ENCODE data around the gene VGF.
"Not testable (repeated sequence)": the region's sequence is repeated elsewhere in the genome, so short reads cannot be mapped to it uniquely, and the experiment has no call there.

Gene VGF

DNA sequence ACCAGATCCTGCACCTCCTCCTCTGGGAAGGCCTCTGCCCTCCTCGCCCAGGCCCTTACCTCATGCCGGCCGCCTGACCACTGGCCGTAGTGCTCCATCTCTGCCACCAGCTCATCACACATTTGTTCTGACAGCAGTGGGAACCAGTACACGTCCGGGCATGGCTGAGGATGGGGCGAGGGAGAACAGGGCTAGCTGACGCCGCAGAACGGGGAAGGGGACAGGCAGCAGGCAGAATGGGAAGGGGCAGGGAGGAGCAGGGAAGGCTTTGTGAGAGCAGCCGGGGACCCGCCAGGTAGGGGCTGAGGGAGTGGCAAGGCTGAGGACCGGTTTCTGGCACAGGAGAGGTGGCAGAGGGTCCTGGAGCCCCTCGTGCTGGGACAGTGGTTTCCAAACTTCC, 43.4 kb upstream of the VGF start:
- peaks cover 3% of the 10 kb centered on the region for H3K36me3 ChIP-seq (replicated peaks; ENCODE audit: low read depth, low read length)
- H3K4me2 ChIP-seq (ENCODE audit: low read length), result no peak overlapping the region
- H3K27ac ChIP-seq (ENCODE audit: low read length), result no peak overlapping the region
- no peaks in the 10 kb centered on the region for H3K4me1 ChIP-seq (ENCODE audit: low read length)
- no peak overlapping the region for H3K4me3 ChIP-seq (ENCODE audit: low read length)
- no peaks in the 10 kb centered on the region for H3K9me3 ChIP-seq (ENCODE audit: insufficient read depth, low read length)
- H4K20me1 ChIP-seq (ENCODE audit: insufficient read depth, low read length), result no peaks in the 10 kb centered on the region
- H3K79me2 ChIP-seq (ENCODE audit: low read length), result no peaks in the 10 kb centered on the region
- TF ChIP-seq, protein P1, sequence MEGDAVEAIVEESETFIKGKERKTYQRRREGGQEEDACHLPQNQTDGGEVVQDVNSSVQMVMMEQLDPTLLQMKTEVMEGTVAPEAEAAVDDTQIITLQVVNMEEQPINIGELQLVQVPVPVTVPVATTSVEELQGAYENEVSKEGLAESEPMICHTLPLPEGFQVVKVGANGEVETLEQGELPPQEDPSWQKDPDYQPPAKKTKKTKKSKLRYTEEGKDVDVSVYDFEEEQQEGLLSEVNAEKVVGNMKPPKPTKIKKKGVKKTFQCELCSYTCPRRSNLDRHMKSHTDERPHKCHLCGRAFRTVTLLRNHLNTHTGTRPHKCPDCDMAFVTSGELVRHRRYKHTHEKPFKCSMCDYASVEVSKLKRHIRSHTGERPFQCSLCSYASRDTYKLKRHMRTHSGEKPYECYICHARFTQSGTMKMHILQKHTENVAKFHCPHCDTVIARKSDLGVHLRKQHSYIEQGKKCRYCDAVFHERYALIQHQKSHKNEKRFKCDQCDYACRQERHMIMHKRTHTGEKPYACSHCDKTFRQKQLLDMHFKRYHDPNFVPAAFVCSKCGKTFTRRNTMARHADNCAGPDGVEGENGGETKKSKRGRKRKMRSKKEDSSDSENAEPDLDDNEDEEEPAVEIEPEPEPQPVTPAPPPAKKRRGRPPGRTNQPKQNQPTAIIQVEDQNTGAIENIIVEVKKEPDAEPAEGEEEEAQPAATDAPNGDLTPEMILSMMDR (IDR thresholded peaks at IDR 0.05; ENCODE audit: low read depth, low read length), result no peak
- TF ChIP-seq EZH2phosphoT487 (IDR thresholded peaks at IDR 0.05; ENCODE audit: low read depth), result no peak
- H3K9ac ChIP-seq (ENCODE audit: low read length), result no peak overlapping the region
- no peaks in the 10 kb centered on the region for H3K27me3 ChIP-seq (ENCODE audit: low read depth, low read length)
- no peak overlapping the region for H2AFZ ChIP-seq (ENCODE audit: low read depth, low read length)

DNA sequence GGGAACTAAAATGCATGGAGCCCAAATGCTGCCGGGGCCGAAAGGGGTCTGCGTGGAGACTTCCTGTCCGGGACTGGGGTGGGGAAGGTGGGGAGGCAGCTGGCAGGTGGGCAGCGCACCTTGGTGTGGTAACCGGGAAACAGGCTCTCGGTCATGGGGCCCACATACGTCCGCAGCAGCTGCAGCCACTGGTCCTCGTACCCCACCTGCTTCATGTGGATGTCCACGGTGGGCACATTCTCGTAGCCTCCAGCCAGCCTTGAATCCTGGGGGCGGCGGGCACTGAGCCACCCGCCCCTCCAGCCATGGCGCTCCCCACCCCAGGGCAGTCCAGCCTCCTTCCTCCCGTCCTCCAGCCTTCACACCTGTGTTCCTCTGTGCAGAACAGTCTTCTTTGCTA, 42.1 kb upstream of the VGF start:
- Histone ChIP-seq H3K79me2 (ENCODE audit: low read length) (no peaks in the 10 kb centered on the region), H3K27me3 (ENCODE audit: low read depth, low read length) (no peaks in the 10 kb centered on the region), H3K4me2 (ENCODE audit: low read length) (no peak overlapping the region), H4K20me1 (ENCODE audit: insufficient read depth, low read length) (no peaks in the 10 kb centered on the region), H3K27ac (ENCODE audit: low read length) (no peak overlapping the region), H3K4me3 (ENCODE audit: low read length) (no peak overlapping the region), H3K9me3 (ENCODE audit: insufficient read depth, low read length) (no peaks in the 10 kb centered on the region), H2AFZ (ENCODE audit: low read depth, low read length) (no peak overlapping the region), H3K4me1 (ENCODE audit: low read length) (no peaks in the 10 kb centered on the region), H3K9ac (ENCODE audit: low read length) (no peak overlapping the region), H3K36me3 (replicated peaks; ENCODE audit: low read depth, low read length) (peaks cover 3% of the 10 kb centered on the region)
- no peak for TF ChIP-seq EZH2phosphoT487 (IDR thresholded peaks at IDR 0.05; ENCODE audit: low read depth)
- TF ChIP-seq, protein P1 (IDR thresholded peaks at IDR 0.05; ENCODE audit: low read depth, low read length), result no peak

DNA sequence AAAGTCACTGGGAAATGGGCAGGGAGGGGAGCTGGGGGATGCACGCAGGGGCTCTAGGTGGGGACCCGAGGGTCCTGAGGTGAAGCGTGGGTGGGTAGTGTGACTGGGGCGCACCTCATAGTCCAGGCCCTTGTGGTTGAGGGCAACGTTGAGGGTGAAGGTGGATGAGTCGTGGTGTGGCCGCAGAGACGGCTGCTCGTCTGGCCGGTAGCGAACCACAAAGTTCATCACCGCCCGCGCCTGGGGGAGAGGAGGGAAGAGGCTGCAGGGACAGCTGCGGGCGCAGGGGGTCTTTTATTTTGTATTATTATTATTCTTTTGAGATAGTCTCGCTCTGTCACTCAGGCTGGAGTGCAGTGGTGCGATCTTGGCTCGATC, 41.3 kb upstream of the VGF start:
- Histone ChIP-seq H3K27me3 (ENCODE audit: low read depth, low read length) (no peaks in the 10 kb centered on the region), H3K9ac (ENCODE audit: low read length) (no peak overlapping the region), H3K4me2 (ENCODE audit: low read length) (no peak overlapping the region), H4K20me1 (ENCODE audit: insufficient read depth, low read length) (no peaks in the 10 kb centered on the region), H3K4me3 (ENCODE audit: low read length) (no peak overlapping the region), H3K4me1 (ENCODE audit: low read length) (no peaks in the 10 kb centered on the region), H3K9me3 (ENCODE audit: insufficient read depth, low read length) (no peaks in the 10 kb centered on the region), H3K36me3 (replicated peaks; ENCODE audit: low read depth, low read length) (no peaks in the 10 kb centered on the region), H2AFZ (ENCODE audit: low read depth, low read length) (no peak overlapping the region), H3K79me2 (ENCODE audit: low read length) (no peaks in the 10 kb centered on the region), H3K27ac (ENCODE audit: low read length) (no peak overlapping the region)
- TF ChIP-seq, protein P1 (IDR thresholded peaks at IDR 0.05; ENCODE audit: low read depth, low read length), result no peak
- TF ChIP-seq EZH2phosphoT487 (IDR thresholded peaks at IDR 0.05; ENCODE audit: low read depth), result no peak

DNA sequence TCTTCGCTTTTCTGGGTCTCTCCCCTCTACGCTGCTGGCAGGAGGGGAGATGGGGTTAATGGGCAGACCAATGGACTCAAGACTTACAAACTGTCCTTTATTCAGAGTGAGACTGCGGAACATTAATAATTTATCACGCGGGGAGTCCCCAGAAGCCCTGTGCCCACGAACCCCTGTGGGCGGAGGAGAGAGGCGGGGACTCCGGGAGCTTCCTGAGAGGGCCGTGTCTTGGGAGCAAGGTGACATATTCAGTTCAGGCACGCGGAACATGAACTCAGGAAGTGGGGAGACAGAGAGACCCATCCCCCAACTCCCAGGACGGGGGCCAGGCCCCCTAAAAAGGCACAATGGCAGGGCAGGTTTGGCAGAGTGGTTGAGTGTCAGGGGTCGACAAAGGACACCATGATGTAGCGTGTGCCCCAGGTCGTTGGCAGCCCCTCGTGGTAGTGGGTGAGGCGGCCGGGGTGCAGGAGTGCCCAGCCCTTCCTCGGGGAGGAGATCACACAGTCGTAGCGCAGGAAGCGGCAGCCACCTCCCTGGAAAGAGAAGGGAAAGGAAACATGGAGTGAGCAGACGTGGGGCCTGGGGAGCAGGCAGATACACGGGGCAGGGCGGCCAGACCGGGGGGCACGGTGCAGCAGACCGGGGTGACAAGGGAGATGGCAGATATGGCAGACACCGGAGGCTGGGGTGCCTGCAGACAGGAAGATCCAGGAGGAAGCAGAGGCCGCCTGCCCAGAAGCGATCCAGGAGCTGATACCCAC, 40.7 kb upstream of the VGF start:
- no peaks in the 10 kb centered on the region for H3K36me3 ChIP-seq (replicated peaks; ENCODE audit: low read depth, low read length)
- H3K4me3 ChIP-seq (ENCODE audit: low read length), result no peak overlapping the region
- no peaks in the 10 kb centered on the region for H3K27me3 ChIP-seq (ENCODE audit: low read depth, low read length)
- H3K27ac ChIP-seq (ENCODE audit: low read length), result no peak overlapping the region
- no peak overlapping the region for H3K4me2 ChIP-seq (ENCODE audit: low read length)
- no peaks in the 10 kb centered on the region for H3K79me2 ChIP-seq (ENCODE audit: low read length)
- no peak overlapping the region for H3K9ac ChIP-seq (ENCODE audit: low read length)
- no peaks in the 10 kb centered on the region for H4K20me1 ChIP-seq (ENCODE audit: insufficient read depth, low read length)
- H3K4me1 ChIP-seq (ENCODE audit: low read length), result no peaks in the 10 kb centered on the region
- TF ChIP-seq, protein P1 (IDR thresholded peaks at IDR 0.05; ENCODE audit: low read depth, low read length), result no peak
- TF ChIP-seq EZH2phosphoT487 (IDR thresholded peaks at IDR 0.05; ENCODE audit: low read depth), result no peak
- H2AFZ ChIP-seq (ENCODE audit: low read depth, low read length), result no peak overlapping the region
- no peaks in the 10 kb centered on the region for H3K9me3 ChIP-seq (ENCODE audit: insufficient read depth, low read length)

DNA sequence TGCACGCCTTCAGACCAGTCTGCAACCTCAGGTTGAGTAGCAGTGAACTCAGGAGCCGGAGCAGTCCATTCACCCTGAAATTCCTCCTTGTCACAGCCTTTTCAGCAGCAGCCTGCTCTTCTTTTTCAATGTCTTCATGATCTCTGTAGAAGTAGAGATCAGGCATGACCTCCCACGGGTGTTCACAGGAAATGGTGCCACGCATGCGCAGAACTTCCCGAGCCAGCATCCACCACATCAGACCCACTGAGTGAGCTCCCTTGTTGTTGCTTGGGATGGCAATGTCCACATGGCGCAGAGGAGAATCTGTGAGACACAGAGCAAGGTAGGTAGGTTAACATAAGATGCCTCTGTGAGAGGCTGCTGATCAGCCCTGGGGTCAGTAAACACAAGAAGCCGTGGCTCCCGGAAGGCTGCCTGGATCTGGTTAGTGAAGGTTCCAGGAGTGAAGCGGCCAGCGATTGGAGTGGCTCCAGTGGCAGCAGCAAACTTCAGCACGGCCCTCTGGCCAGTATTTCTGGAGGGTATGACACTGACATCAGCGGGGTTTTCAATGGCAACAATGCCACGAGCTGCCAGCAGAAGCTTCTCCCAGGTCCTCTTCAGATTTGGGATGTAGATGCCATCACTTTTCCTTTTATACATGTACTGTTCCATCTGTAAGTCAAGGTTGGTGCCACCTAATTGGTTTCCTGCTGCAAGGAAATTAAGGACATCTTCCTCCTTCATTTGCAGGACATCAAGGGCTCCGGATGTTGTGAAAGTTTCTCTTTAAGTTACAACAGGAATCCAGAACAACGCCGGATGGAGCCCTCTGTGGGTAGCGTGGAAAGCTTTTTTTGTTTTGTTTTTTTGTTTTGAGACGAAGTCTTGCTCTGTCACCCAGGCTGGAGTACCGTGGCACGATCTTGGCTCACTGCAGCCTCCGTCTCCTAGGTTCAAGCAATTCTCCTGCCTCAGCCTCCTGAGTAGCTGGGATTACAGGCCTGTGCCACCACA, 38.7 kb upstream of the VGF start:
- not testable (repeated sequence) for H2AFZ ChIP-seq (ENCODE audit: low read depth, low read length); H3K4me1 ChIP-seq (ENCODE audit: low read length); H3K27ac ChIP-seq (ENCODE audit: low read length); H3K27me3 ChIP-seq (ENCODE audit: low read depth, low read length); H3K9me3 ChIP-seq (ENCODE audit: insufficient read depth, low read length); H3K4me3 ChIP-seq (ENCODE audit: low read length); H3K36me3 ChIP-seq (replicated peaks; ENCODE audit: low read depth, low read length); H4K20me1 ChIP-seq (ENCODE audit: insufficient read depth, low read length); H3K79me2 ChIP-seq (ENCODE audit: low read length); H3K9ac ChIP-seq (ENCODE audit: low read length); H3K4me2 ChIP-seq (ENCODE audit: low read length)
